Lower leg skin (tissue), 3 donors: Measurements from ENCODE around the gene OR52E4.

Experiments used
- POLR2A ChIP-seq, 2 donors: fragments of 450-650 bp; IDR thresholded peaks; one replicate each; pipeline ENCODE4 v1.6.1; 2016 to 2017; ENCODE audit warnings: antibody characterized with exemption in 2 of 2, mild to moderate bottlenecking in 1 of 2, moderate library complexity in 1 of 2
- TF ChIP-seq, protein P1 (sequence below), 3 donors: fragments of 450-650 bp; IDR thresholded peaks; one replicate each; pipeline ENCODE4 v1.5.1; 2016; ENCODE audit warnings: antibody characterized with exemption in 3 of 3, mild to moderate bottlenecking in 3 of 3, moderate library complexity in 2 of 3

GRCh38 chr11:5892908-5893307, 12.5 kb downstream of the OR52E4 start, which contains the start of gene OR52E5:
- TF ChIP-seq POLR2A (IDR thresholded peaks at IDR 0.05): no peak
- TF ChIP-seq, protein P1, sequence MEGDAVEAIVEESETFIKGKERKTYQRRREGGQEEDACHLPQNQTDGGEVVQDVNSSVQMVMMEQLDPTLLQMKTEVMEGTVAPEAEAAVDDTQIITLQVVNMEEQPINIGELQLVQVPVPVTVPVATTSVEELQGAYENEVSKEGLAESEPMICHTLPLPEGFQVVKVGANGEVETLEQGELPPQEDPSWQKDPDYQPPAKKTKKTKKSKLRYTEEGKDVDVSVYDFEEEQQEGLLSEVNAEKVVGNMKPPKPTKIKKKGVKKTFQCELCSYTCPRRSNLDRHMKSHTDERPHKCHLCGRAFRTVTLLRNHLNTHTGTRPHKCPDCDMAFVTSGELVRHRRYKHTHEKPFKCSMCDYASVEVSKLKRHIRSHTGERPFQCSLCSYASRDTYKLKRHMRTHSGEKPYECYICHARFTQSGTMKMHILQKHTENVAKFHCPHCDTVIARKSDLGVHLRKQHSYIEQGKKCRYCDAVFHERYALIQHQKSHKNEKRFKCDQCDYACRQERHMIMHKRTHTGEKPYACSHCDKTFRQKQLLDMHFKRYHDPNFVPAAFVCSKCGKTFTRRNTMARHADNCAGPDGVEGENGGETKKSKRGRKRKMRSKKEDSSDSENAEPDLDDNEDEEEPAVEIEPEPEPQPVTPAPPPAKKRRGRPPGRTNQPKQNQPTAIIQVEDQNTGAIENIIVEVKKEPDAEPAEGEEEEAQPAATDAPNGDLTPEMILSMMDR (IDR thresholded peaks at IDR 0.05): no peak
